ENCODE results near the gene GPRIN2. TPM values are rescaled to one million over a fixed set of nuclear protein-coding genes. Genes with fewer than 3 reads are reported as not detected.
A peak's percentile ranks its signal among the peaks of the same experiment; 100 is the strongest.
"Not testable (repeated sequence)": the region's sequence is repeated elsewhere in the genome, so short reads cannot be mapped to it uniquely, and the experiment has no call there.

The GPRIN2 gene
- total RNA-seq, 1 donor from 2014 or later: 0.53 TPM

- Histone ChIP-seq H3K27me3 (ENCODE audit: control insufficient read depth, insufficient read depth, low read length) (no peaks in the 10 kb centered on the region), H3K36me3 (ENCODE audit: control insufficient read depth, insufficient read depth, low read length) (no peaks in the 10 kb centered on the region), H3K4me3 (ENCODE audit: low read depth, low read length) (no peak overlapping the region)
- DNase-seq (ENCODE audit: low read depth) (no peak), FAIRE-seq (no peak)
- TF ChIP-seq, protein P1, sequence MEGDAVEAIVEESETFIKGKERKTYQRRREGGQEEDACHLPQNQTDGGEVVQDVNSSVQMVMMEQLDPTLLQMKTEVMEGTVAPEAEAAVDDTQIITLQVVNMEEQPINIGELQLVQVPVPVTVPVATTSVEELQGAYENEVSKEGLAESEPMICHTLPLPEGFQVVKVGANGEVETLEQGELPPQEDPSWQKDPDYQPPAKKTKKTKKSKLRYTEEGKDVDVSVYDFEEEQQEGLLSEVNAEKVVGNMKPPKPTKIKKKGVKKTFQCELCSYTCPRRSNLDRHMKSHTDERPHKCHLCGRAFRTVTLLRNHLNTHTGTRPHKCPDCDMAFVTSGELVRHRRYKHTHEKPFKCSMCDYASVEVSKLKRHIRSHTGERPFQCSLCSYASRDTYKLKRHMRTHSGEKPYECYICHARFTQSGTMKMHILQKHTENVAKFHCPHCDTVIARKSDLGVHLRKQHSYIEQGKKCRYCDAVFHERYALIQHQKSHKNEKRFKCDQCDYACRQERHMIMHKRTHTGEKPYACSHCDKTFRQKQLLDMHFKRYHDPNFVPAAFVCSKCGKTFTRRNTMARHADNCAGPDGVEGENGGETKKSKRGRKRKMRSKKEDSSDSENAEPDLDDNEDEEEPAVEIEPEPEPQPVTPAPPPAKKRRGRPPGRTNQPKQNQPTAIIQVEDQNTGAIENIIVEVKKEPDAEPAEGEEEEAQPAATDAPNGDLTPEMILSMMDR (IDR thresholded peaks at IDR 0.05; ENCODE audit: insufficient read depth, low read length, severe bottlenecking): no peak
These were observed 38.9 kb downstream of the GPRIN2 start for GRCh38 chr10:46517541-46517940.

DNA sequence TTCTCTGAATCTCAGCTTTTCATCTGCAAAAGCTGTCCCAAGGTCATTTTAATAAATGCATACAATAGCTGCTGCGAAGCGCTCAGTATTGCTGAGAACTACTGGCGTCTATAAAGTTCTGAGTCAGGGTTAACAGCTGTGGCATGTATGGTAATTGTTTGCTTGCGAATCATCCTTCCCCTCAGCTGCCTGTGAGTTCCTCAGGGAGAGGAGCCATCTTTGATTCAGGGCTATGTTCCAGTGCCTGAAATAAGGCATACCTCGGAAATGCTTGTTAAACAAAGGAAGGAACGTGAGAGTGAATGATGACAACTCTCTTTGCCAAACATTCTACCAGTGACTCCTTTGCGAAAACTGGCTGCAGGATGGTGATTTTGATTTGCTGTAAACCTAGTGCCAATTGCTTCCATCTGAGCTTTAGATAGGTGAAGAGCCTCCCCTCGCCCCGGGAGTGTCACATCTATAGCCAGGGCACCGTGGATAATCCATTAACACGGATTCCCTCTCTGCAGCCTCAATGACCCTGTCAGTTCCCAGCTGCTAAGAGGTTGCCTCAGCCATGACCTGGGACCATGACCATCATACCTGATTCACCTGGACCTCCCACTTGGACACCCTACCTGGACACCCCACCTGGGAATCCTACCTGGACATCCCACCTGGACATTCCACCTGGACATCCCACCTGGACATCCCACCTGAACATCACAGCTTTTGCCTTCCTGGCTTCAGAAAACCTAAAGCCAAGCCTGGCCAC is 39.6 kb downstream of the GPRIN2 start:
- TF ChIP-seq, protein P1 (IDR thresholded peaks at IDR 0.05; ENCODE audit: insufficient read depth, low read length, severe bottlenecking): no peak
- peak; percentile 58 for FAIRE-seq

DNA sequence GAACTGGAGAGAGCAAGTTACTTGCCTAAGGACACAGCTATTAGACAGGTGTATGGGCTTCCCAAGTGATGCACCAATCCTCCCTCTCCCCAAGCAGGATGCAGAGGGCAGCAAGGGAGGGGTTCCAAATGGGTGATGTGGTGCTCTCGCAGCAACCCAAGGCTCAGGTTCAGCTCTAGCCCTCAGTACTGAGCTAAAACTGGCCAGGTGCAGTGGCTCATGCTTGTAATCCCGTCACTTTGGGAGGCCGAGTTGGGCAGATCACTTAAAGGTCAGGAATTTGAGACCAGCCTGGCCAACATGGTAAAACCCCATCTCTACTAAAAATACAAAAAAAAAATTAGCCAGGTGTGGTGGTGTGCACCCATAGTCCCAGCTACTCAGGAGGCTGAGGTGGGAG is 40.7 kb downstream of the GPRIN2 start:
- Histone ChIP-seq H3K4me3 (ENCODE audit: low read depth, low read length) (no peak overlapping the region), H3K36me3 (ENCODE audit: control insufficient read depth, insufficient read depth, low read length) (no peaks in the 10 kb centered on the region), H3K27me3 (ENCODE audit: control insufficient read depth, insufficient read depth, low read length) (no peaks in the 10 kb centered on the region)
- no peak for FAIRE-seq
- TF ChIP-seq, protein P1 (IDR thresholded peaks at IDR 0.05; ENCODE audit: insufficient read depth, low read length, severe bottlenecking): no peak
- DNase-seq (ENCODE audit: low read depth): no peak

More for the DNA sequence above, 39.6 kb downstream of the GPRIN2 start:
- DNase-seq (ENCODE audit: low read depth): peak; percentile 89
- no peak overlapping the region for H3K4me3 ChIP-seq (ENCODE audit: low read depth, low read length)
- no peaks in the 10 kb centered on the region for H3K27me3 ChIP-seq (ENCODE audit: control insufficient read depth, insufficient read depth, low read length)
- no peaks in the 10 kb centered on the region for H3K36me3 ChIP-seq (ENCODE audit: control insufficient read depth, insufficient read depth, low read length)

GRCh38 chr10:46515366-46515765 is 41.1 kb downstream of the GPRIN2 start:
- FAIRE-seq (no peak), DNase-seq (ENCODE audit: low read depth) (no peak)
- Histone ChIP-seq H3K4me3 (ENCODE audit: low read depth, low read length) (no peak overlapping the region), H3K27me3 (ENCODE audit: control insufficient read depth, insufficient read depth, low read length) (no peaks in the 10 kb centered on the region), H3K36me3 (ENCODE audit: control insufficient read depth, insufficient read depth, low read length) (no peaks in the 10 kb centered on the region)
- TF ChIP-seq, protein P1 (IDR thresholded peaks at IDR 0.05; ENCODE audit: insufficient read depth, low read length, severe bottlenecking): no peak

GRCh38 chr10:46514899-46515298 is 41.6 kb downstream of the GPRIN2 start:
- H3K36me3 ChIP-seq (ENCODE audit: control insufficient read depth, insufficient read depth, low read length): no peaks in the 10 kb centered on the region
- FAIRE-seq: no peak
- H3K27me3 ChIP-seq (ENCODE audit: control insufficient read depth, insufficient read depth, low read length): no peaks in the 10 kb centered on the region
- no peak overlapping the region for H3K4me3 ChIP-seq (ENCODE audit: low read depth, low read length)
- DNase-seq (ENCODE audit: low read depth): no peak
- TF ChIP-seq, protein P1 (IDR thresholded peaks at IDR 0.05; ENCODE audit: insufficient read depth, low read length, severe bottlenecking): no peak

GRCh38 chr10:46514431-46514861 is 42.0 kb downstream of the GPRIN2 start:
- TF ChIP-seq, protein P1 (IDR thresholded peaks at IDR 0.05; ENCODE audit: insufficient read depth, low read length, severe bottlenecking): no peak
- FAIRE-seq (no peak), DNase-seq (ENCODE audit: low read depth) (no peak)
- Histone ChIP-seq H3K27me3 (ENCODE audit: control insufficient read depth, insufficient read depth, low read length) (no peaks in the 10 kb centered on the region), H3K4me3 (ENCODE audit: low read depth, low read length) (no peak overlapping the region), H3K36me3 (ENCODE audit: control insufficient read depth, insufficient read depth, low read length) (no peaks in the 10 kb centered on the region)

DNA sequence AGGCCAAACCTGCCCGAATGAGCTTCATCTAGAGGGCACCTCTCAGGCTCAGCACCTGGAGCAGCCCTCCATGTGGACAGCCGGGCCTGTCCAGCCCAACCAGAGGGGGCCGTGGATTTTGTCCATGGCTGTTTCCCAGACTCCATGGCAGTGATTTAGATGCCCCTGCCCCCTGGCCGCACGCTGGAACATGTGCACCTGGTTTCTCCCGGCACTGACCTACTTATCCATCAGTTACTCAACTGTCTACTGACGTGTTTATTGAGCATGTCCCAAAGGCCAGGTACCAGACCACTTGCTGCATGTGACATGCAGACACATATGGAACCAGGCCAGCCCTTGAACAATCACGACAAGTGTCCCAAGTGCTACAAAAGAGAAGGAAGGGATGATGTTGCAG is 43.1 kb downstream of the GPRIN2 start:
- not testable (repeated sequence) for H3K27me3 ChIP-seq (ENCODE audit: control insufficient read depth, insufficient read depth, low read length); H3K36me3 ChIP-seq (ENCODE audit: control insufficient read depth, insufficient read depth, low read length); H3K4me3 ChIP-seq (ENCODE audit: low read depth, low read length); FAIRE-seq; DNase-seq (ENCODE audit: low read depth)

- DNase-seq (ENCODE audit: low read depth); H3K4me3 ChIP-seq (ENCODE audit: low read depth, low read length); H3K36me3 ChIP-seq (ENCODE audit: control insufficient read depth, insufficient read depth, low read length); H3K27me3 ChIP-seq (ENCODE audit: control insufficient read depth, insufficient read depth, low read length); FAIRE-seq: not testable (repeated sequence)
These were observed 43.7 kb downstream of the GPRIN2 start for GRCh38 chr10:46512725-46513124.
